ENCODE measurements around the gene PLA2G2D.

PLA2G2D gene

GRCh38 chr1:20076223-20076622, 43.1 kb downstream of the PLA2G2D start:
- H3K4me1 ChIP-seq (ENCODE audit: control insufficient read depth, insufficient read depth, low read length), result no peaks in the 10 kb centered on the region
- no CpG with 5 or more reads among the region's 5 CpGs for WGBS (ENCODE audit: insufficient coverage, insufficient read length)

DNA sequence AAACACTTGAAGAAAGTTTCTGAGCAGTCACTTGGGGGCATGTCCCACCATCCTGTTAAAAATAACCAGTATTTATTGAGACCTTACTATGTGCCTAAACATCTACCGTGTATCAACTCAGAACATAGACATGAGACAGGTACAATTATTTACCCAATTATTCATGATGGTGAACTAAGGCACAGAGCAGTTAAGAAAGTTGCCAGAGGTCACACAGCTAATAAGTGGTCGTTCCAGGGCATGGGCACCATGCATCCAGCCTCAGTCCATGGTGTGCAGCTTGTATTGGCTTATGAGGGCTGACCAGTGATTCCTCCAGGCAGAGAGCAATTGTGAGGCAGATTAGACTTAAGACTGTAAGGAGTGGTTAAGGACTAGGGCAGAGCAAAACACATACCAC, 44.0 kb downstream of the PLA2G2D start:
- Histone ChIP-seq H3K27me3 (ENCODE audit: control insufficient read depth, insufficient read depth, low read length) (no peaks in the 10 kb centered on the region), H3K27ac (ENCODE audit: low read length) (no peak overlapping the region), H3K9me3 (ENCODE audit: control insufficient read depth, insufficient read depth, low read length) (no peaks in the 10 kb centered on the region), H3K4me3 (ENCODE audit: low read length) (no peak overlapping the region), H3K36me3 (ENCODE audit: control insufficient read depth, insufficient read depth, low read length) (no peaks in the 10 kb centered on the region), H3K4me1 (ENCODE audit: control insufficient read depth, insufficient read depth, low read length) (no peaks in the 10 kb centered on the region)
- no CpG with 5 or more reads among the region's 2 CpGs for WGBS (ENCODE audit: insufficient coverage, insufficient read length)
- DNase-seq (ENCODE audit: low read depth, low spot score), result no peak

More at GRCh38 chr1:20076223-20076622, 43.1 kb downstream of the PLA2G2D start:
- H3K27me3 ChIP-seq (ENCODE audit: control insufficient read depth, insufficient read depth, low read length), result no peaks in the 10 kb centered on the region
- no peak for DNase-seq (ENCODE audit: low read depth, low spot score)
- H3K36me3 ChIP-seq (ENCODE audit: control insufficient read depth, insufficient read depth, low read length), result no peaks in the 10 kb centered on the region
- H3K4me3 ChIP-seq (ENCODE audit: low read length), result no peak overlapping the region
- H3K27ac ChIP-seq (ENCODE audit: low read length), result no peak overlapping the region
- no peaks in the 10 kb centered on the region for H3K9me3 ChIP-seq (ENCODE audit: control insufficient read depth, insufficient read depth, low read length)

DNA sequence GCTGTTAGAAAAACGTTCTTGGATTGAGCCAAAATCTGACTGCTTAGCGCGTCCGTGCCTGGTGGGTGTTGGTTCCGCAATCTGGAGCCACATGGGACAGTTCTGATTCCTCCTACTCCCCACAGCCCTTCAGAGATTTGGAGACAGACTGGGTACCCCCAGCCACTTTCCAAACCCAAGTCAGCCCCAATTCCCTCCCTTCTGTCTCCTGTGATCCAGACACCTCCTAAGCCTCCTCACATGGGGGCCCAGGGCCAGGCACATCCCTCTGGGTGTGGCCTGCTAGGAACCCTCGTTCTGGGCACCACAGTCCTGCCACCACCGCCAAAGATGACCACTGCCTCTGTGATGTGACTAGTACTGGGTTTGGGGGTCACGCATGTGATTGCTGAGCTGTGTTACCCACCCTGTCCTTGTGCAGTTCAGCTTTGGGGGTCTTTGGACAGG, 44.6 kb downstream of the PLA2G2D start:
- no peak for DNase-seq (ENCODE audit: low read depth, low spot score)

DNA sequence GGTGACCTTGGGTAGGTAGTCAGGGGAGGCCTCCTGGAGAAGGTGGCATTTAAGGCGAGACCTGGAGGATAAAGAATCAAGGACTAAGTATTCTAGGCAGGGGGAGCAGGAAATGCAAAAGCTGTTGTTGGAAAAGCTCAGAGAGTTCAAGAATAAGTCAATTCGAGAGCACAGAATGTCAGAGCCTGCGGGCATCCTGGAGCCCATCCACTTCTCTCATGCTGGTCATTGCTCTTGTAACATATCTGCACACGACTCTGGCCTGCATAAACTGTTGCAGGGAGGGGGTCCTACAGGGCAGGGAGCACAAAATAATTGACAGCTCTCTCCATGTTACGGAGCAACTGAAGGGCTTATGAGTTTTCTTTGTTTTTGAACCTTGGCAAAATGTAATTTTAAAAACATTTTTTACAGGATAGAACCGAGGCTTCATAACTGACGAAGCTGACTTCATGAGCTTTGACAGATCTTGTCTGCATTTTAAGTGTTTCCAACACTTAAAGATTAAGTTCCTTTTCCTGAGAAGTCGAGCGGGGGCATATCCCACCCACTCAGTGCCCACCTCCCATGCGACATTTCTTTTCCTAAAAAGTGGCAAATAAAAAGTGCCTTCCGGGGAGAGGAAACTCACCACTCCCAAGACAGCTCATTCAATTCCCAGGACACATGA, 45.1 kb downstream of the PLA2G2D start:
- Histone ChIP-seq H3K27ac (ENCODE audit: low read length) (no peak overlapping the region), H3K9me3 (ENCODE audit: control insufficient read depth, insufficient read depth, low read length) (no peaks in the 10 kb centered on the region), H3K27me3 (ENCODE audit: control insufficient read depth, insufficient read depth, low read length) (no peaks in the 10 kb centered on the region), H3K4me1 (ENCODE audit: control insufficient read depth, insufficient read depth, low read length) (peaks cover 1% of the 10 kb centered on the region; the same call in 1 of the 2 replicates), H3K4me3 (ENCODE audit: low read length) (no peak overlapping the region), H3K36me3 (ENCODE audit: control insufficient read depth, insufficient read depth, low read length) (no peaks in the 10 kb centered on the region)
- no CpG with 5 or more reads among the region's 11 CpGs for WGBS (ENCODE audit: insufficient coverage, insufficient read length)
- no peak for DNase-seq (ENCODE audit: low read depth, low spot score)

More for the DNA sequence above, 44.6 kb downstream of the PLA2G2D start:
- Histone ChIP-seq H3K27me3 (ENCODE audit: control insufficient read depth, insufficient read depth, low read length) (no peaks in the 10 kb centered on the region), H3K36me3 (ENCODE audit: control insufficient read depth, insufficient read depth, low read length) (no peaks in the 10 kb centered on the region), H3K27ac (ENCODE audit: low read length) (no peak overlapping the region), H3K4me3 (ENCODE audit: low read length) (no peak overlapping the region), H3K4me1 (ENCODE audit: control insufficient read depth, insufficient read depth, low read length) (no peaks in the 10 kb centered on the region), H3K9me3 (ENCODE audit: control insufficient read depth, insufficient read depth, low read length) (no peaks in the 10 kb centered on the region)
- WGBS (ENCODE audit: insufficient coverage, insufficient read length), result no CpG with 5 or more reads among the region's 8 CpGs

- no CpG with 5 or more reads among the region's 2 CpGs for WGBS (ENCODE audit: insufficient coverage, insufficient read length)
- Histone ChIP-seq H3K9me3 (ENCODE audit: control insufficient read depth, insufficient read depth, low read length) (no peaks in the 10 kb centered on the region), H3K27me3 (ENCODE audit: control insufficient read depth, insufficient read depth, low read length) (no peaks in the 10 kb centered on the region), H3K4me3 (ENCODE audit: low read length) (no peak overlapping the region), H3K36me3 (ENCODE audit: control insufficient read depth, insufficient read depth, low read length) (no peaks in the 10 kb centered on the region), H3K27ac (ENCODE audit: low read length) (no peak overlapping the region), H3K4me1 (ENCODE audit: control insufficient read depth, insufficient read depth, low read length) (peaks cover 1% of the 10 kb centered on the region; the same call in 1 of the 2 replicates)
- no peak for DNase-seq (ENCODE audit: low read depth, low spot score)
Measured at GRCh38 chr1:20073256-20073655, 46.1 kb downstream of the PLA2G2D start.

- no peaks in the 10 kb centered on the region for H3K36me3 ChIP-seq (ENCODE audit: control insufficient read depth, insufficient read depth, low read length)
- peaks cover 1% of the 10 kb centered on the region; the same call in 1 of the 2 replicates for H3K4me1 ChIP-seq (ENCODE audit: control insufficient read depth, insufficient read depth, low read length)
- no peak overlapping the region for H3K4me3 ChIP-seq (ENCODE audit: low read length)
- H3K27me3 ChIP-seq (ENCODE audit: control insufficient read depth, insufficient read depth, low read length), result no peaks in the 10 kb centered on the region
- DNase-seq (ENCODE audit: low read depth, low spot score), result no peak
- H3K9me3 ChIP-seq (ENCODE audit: control insufficient read depth, insufficient read depth, low read length), result no peaks in the 10 kb centered on the region
- WGBS (ENCODE audit: insufficient coverage, insufficient read length), result no CpG with 5 or more reads among the region's 7 CpGs
- H3K27ac ChIP-seq (ENCODE audit: low read length), result no peak overlapping the region
Measured at GRCh38 chr1:20072771-20073170, 46.6 kb downstream of the PLA2G2D start.

- no CpG with 5 or more reads among the region's 6 CpGs for WGBS (ENCODE audit: insufficient coverage, insufficient read length)
- no peak overlapping the region for H3K27ac ChIP-seq (ENCODE audit: low read length)
Measured at GRCh38 chr1:20071416-20071815, 47.9 kb downstream of the PLA2G2D start.

GRCh38 chr1:20070357-20070756, 49.0 kb downstream of the PLA2G2D start:
- H3K36me3 ChIP-seq (ENCODE audit: control insufficient read depth, insufficient read depth, low read length), result no peaks in the 10 kb centered on the region
- no peaks in the 10 kb centered on the region for H3K27me3 ChIP-seq (ENCODE audit: control insufficient read depth, insufficient read depth, low read length)
- no peak overlapping the region for H3K27ac ChIP-seq (ENCODE audit: low read length)
- H3K4me1 ChIP-seq (ENCODE audit: control insufficient read depth, insufficient read depth, low read length), result peaks cover 1% of the 10 kb centered on the region; the same call in 1 of the 2 replicates
- no peaks in the 10 kb centered on the region for H3K9me3 ChIP-seq (ENCODE audit: control insufficient read depth, insufficient read depth, low read length)
- no CpG with 5 or more reads among the region's 10 CpGs for WGBS (ENCODE audit: insufficient coverage, insufficient read length)
- no peak for DNase-seq (ENCODE audit: low read depth, low spot score)
- H3K4me3 ChIP-seq (ENCODE audit: low read length), result no peak overlapping the region

More at GRCh38 chr1:20071416-20071815, 47.9 kb downstream of the PLA2G2D start:
- Histone ChIP-seq H3K9me3 (ENCODE audit: control insufficient read depth, insufficient read depth, low read length) (no peaks in the 10 kb centered on the region), H3K36me3 (ENCODE audit: control insufficient read depth, insufficient read depth, low read length) (no peaks in the 10 kb centered on the region), H3K4me3 (ENCODE audit: low read length) (no peak overlapping the region), H3K27me3 (ENCODE audit: control insufficient read depth, insufficient read depth, low read length) (no peaks in the 10 kb centered on the region), H3K4me1 (ENCODE audit: control insufficient read depth, insufficient read depth, low read length) (peaks cover 1% of the 10 kb centered on the region; the same call in 1 of the 2 replicates)
- no peak for DNase-seq (ENCODE audit: low read depth, low spot score)

DNA sequence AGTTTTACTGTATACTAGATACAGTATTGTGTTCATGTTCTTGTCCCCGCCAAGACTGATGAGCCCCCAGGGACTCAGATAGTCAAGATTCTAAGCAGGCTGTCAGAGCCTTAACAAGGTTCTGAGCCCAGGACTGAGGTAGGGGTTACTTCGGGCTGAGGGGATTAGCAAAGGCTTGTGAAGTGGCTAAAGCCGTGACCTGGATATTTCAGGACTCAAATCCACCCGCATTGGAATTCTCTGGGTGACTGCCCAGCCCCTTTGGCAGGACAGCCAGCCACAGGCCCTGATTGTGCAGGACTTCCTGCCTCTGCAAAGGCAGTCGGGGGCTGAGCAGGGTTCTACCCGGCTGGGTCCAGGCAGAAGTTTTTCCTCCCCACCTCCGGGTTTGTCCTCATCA, 49.5 kb downstream of the PLA2G2D start, which contains the start of gene PLA2G5:
Gene PLA2G5 (plus strand): TSS at position 321 of the 400 bp plus-strand sequence. CDS start 14,637 bp downstream, outside the sequence.
- WGBS (ENCODE audit: insufficient coverage, insufficient read length), result no CpG with 5 or more reads among the region's 7 CpGs
- no peaks in the 10 kb centered on the region for H3K9me3 ChIP-seq (ENCODE audit: control insufficient read depth, insufficient read depth, low read length)
- no peaks in the 10 kb centered on the region for H3K27me3 ChIP-seq (ENCODE audit: control insufficient read depth, insufficient read depth, low read length)
- no peak within 1 kb of the TSS for H3K27ac ChIP-seq (ENCODE audit: low read length)
- peaks cover 1% of the 10 kb centered on the region; the same call in 1 of the 2 replicates for H3K4me1 ChIP-seq (ENCODE audit: control insufficient read depth, insufficient read depth, low read length)
- H3K36me3 ChIP-seq (ENCODE audit: control insufficient read depth, insufficient read depth, low read length), result no peaks in the 10 kb centered on the region
- no peak for DNase-seq (ENCODE audit: low read depth, low spot score)
- no peak within 1 kb of the TSS for H3K4me3 ChIP-seq (ENCODE audit: low read length)

- Histone ChIP-seq H3K36me3 (ENCODE audit: control insufficient read depth, insufficient read depth, low read length) (no peaks in the 10 kb centered on the region), H3K4me1 (ENCODE audit: control insufficient read depth, insufficient read depth, low read length) (peaks cover 1% of the 10 kb centered on the region; the same call in 1 of the 2 replicates), H3K9me3 (ENCODE audit: control insufficient read depth, insufficient read depth, low read length) (no peaks in the 10 kb centered on the region), H3K27me3 (ENCODE audit: control insufficient read depth, insufficient read depth, low read length) (no peaks in the 10 kb centered on the region), H3K4me3 (ENCODE audit: low read length) (no peak overlapping the region), H3K27ac (ENCODE audit: low read length) (no peak overlapping the region)
- no CpG with 5 or more reads among the region's 7 CpGs for WGBS (ENCODE audit: insufficient coverage, insufficient read length)
- DNase-seq (ENCODE audit: low read depth, low spot score), result no peak
Measured at GRCh38 chr1:20068722-20069121, 50.6 kb downstream of the PLA2G2D start.

Data from iPS DF 6.9 (cell line).